Activated gamma-delta T cell treated with Interleukin-2 at 50 U/mL for 16 hours (primary cell): Measurements from ENCODE around the gene CDS2.

Source experiments
- DNase-seq: peaks from one replicate; pipeline ENCODE4 v3.0.0-alpha.2; 2020

The CDS2 gene

GRCh38 chr20:5154543-5154925, 27.7 kb downstream of the CDS2 start:
- no peak for DNase-seq

DNA sequence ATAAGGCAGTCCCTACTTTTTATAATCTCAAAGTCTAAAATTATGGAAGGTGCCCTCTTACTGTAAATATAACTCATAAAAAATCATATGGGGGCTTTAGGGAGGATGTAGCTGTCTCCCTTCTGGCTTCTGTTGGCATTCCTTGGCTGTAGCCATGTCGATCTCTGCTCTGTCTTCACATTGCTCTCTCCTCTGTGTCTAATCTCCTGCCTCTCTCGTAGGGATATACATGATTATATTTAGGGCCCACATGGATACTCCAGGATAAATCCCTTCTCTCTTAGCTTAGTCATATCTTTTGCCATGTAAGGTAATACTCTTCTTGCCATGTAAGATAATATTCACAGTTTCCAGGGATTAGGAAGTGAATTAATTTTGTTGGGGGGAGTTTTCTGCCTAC, 28.6 kb downstream of the CDS2 start:
- DNase-seq: no peak

GRCh38 chr20:5156675-5157448, 30.1 kb downstream of the CDS2 start:
- no peak for DNase-seq

DNA sequence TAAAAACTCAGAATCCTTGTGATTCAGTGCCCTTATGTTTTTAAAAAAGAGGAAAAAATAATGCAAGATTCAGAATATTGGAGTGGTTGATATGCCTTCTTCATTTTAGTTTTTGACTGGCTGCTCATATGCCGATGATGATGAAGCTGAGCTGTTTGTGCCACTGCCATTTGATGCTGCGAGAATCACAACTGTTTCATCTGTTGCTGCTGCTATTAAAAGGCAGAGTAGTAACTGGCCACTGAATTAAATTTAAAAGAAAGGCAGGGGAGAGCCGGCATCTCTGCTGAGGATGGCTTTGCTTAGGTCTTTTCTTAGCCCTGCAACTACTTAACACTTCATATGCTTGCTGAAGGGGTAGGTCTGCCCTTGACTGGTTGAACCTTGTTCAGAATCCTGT, 33.1 kb downstream of the CDS2 start:
- DNase-seq: no peak

- DNase-seq: no peak
Measured at GRCh38 chr20:5160882-5161281, 34.1 kb downstream of the CDS2 start.

- DNase-seq: no peak
Measured at GRCh38 chr20:5161536-5162164, 34.8 kb downstream of the CDS2 start.

GRCh38 chr20:5164645-5165625, 38.1 kb downstream of the CDS2 start:
- DNase-seq: no peak

DNA sequence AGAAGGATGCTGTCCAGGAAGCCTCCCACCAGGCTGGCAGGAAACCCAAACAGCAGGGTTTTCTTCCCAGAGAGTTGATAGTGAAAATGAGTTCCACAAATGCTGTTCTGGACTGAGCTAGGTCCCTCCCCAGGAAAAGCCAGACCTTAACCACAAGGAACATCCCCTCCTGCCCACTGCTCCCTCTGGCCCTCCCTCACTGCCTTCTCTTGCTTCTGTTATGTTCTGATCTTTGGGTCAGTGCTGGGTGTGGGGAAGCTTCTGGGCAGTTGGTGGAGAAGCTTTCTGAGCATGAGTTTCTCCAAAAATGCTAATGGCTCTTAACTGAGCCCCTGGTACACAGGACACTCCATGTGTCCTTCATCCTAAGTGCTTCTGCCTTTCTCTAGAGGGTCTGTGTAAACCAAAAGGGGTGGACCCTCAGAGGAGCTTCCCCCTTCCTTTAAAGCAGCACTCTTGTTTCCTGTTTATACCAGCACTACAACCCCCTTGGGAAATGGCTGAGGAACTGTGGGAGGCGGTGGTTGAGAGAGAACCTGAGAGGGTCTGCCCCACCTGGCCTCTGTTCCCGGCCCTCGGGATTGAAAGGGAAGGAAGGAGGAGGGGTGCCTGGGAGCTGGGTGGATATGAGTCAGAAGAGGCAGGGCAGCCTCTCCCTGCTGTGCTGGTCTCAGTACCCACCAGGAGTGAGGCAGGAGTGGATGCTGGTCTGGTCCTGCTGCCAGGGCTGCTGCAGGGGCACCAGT, 42.0 kb downstream of the CDS2 start:
- no peak for DNase-seq

- DNase-seq: no peak
Measured at GRCh38 chr20:5170341-5170740, 43.5 kb downstream of the CDS2 start.

DNA sequence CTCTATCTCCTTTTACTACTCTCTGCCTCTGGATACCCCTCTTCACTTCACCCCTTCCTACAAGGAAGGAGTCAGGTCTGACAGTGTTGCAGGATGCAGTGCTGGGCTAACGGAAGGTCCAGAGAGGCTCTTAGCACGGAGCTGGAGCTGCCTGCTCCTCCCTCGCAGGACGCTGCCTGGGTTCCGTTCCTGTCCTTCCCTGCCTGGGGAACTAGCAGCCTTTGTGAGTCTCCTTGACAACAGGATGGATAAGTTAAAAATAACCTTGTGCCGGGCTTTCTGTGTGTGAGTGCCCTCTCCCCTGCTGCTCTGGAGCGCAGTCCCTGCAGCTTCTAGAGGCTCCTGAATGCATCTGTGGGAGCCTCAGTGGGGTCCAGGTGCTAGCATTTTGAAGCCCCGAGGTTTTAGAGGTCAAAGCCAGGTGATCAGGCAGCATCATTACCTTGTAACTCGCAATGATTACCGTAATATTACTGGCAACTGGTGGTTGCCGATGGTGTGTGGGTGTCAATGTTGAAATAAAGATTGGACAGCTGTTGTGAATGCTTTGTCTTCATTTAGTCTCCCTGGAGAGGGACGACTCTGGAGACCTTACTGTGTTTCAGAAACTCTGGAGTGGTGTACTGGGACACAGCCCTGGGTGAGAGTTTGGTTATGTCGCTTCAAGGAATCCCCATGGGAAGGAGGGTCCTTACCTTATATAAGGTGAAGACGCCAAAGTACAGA, 44.4 kb downstream of the CDS2 start:
- no peak for DNase-seq

GRCh38 chr20:5171790-5172164, 45.0 kb downstream of the CDS2 start:
- DNase-seq: no peak

- DNase-seq: no peak
Measured at GRCh38 chr20:5172167-5172601, 45.4 kb downstream of the CDS2 start.

DNA sequence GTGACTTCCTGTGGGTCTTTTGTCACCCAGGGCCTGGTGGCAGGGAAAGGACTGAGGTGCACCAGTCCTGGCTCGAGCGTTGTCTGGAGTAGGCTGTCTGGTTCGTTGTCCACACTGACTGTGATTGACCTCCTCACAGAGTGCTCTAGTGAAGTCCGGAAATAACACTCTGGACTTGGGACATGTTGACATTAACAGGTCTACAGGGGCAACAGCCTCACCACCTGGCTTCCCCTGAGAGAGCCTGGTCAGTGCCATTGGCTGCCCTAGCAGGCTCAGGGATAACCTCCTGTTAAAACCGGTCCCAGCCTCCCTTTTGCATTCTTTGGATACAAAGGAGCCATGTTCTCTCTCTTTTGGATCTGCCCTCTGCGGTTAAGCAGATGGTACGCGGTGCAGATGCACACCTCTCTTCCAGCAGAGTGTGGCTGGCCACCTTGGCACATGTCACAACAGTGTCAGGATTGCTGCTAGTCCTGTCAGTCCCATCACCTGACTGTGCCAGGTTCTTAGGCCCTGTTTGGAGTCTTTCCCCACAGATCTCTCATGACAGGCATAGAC, 46.2 kb downstream of the CDS2 start:
- no peak for DNase-seq

DNA sequence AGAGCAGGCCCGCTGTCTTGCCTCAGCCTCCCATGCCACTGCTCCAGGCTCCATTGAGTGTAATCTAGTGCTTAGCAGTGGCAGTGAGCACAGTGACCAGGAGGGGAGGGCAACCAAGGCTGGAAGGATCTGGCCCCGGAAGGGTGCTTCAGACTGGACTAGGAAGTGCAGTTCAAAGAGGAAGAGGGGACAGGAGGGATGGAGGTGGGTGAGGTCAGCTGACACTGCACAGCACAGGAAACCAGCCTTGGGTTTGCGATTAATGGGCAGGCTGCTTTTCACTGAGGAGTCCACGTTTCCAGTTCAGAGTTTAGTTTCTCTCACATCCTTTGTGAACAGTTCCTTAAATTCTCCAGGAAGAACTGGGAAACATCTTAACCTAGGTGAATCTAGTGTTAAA, 46.9 kb downstream of the CDS2 start:
- no peak for DNase-seq

DNA sequence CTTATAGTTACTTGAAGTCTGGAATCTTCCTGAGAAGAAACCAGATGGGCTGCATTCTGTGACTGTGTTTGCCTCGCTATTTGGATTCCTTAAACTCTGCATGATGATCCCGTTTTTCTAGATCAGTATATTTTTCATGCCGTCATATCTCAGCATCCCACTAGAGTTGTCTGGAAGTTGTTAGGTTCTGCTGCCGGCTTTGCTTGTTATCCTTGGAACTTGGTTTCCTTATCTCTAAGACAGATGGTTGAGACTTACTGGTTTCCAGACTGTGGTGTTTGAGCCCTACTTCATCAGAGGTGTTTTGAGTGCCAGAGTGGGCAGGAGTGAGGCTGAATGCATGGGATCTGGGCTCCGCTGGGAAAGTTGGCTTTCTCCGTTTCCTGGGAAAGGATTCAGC, 50.3 kb downstream of the CDS2 start:
- no peak for DNase-seq

GRCh38 chr20:5178046-5178445, 51.2 kb downstream of the CDS2 start:
- no peak for DNase-seq

DNA sequence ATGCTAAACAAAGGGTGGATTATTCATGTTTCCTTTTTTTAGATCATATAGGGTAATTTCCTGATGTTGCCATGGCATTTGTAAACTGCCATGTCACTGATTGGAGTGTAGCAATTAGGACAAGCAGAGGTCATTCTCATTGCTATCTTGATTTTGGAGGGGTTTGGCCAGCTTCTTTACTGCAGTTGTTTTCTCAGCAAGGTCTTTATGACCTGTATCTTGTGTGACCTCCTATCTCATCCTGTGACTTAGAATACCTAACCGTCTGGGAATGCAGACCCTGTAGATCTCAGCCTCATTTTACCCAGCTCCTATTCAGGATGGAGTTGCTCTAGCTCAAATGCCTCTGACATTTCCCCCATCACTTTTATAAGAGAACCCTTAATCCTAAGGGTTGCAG, 53.6 kb downstream of the CDS2 start:
- no peak for DNase-seq

DNA sequence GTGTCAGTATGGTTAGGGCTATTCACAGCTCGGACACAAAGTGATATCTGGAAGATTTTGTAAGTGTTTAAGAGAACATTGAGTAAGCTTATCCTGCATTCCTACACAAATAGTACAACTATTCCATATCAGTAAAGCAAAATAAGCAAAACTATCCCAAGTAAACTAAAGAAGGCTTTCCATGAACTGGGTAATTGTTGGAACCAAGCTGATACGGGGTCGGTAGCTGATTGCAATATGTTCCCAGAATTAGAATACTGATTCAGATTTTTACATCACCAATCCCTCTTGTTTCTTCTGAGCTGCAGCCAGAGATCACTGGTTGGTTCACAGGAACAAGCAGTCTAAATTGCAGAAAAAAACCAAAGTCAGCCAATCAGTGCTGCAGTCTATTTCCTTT, 54.1 kb downstream of the CDS2 start:
- no peak for DNase-seq

DNA sequence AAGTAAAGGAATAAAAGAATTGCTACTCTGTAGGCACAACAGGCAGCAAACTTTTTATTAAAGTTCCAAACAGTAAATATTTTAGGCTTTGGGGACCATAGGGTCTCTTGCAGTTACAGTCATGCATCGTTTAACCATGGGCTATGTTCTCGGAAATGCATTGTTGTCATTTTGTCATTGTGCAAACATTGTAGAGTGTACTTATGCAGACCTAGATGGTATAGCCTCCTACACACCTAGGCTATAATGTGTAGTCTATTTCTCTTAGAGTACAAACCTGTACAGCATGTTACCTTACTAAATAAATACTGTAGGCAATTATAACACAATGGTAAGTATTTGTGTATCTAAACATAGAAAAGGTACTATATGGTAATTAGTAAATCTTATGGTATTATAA, 54.7 kb downstream of the CDS2 start:
- no peak for DNase-seq

DNA sequence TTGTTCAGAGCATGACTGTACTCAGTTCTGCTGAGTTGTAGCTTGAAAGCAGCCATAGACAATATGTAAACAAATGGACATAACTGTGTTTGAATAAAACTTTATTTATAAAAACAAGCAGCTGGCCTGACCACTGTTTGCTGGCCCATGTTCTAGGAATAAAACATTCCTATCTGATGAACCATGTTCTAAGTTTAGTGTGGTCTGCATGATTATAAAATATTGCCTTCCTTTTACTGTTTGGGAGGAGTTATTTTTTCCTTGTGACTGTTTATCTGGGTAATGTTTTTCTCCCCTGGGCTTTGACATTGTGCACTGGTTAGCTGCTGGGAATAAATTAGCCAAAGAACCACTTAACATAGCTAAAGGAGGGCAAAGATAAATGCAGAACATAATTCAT, 55.1 kb downstream of the CDS2 start:
- DNase-seq: no peak

- no peak for DNase-seq
Measured at GRCh38 chr20:5182615-5183254, 55.9 kb downstream of the CDS2 start.
